Measurements from ENCODE around the gene RNF38.

DNA sequence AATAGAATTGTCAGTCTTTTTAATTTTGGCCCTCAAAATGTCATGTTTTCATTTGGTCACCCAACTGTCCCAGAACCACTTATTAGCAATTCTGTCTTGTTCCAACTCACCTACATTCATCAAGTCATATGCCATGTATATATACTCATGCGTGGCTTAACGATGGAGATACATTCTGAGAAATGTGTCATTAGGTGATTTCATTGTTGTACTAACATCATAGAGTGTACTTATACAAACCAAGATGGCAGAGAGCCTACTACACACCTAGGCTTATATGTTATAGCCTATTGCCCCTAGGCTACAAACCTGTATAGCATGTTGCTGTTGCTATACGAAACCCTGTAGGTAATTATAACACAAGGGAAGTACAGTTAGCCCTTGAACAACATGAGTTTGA is 36.6 kb downstream of the RNF38 start:
- no peak for TF ChIP-seq EZH2phosphoT487 (IDR thresholded peaks at IDR 0.05; ENCODE audit: insufficient read depth, low read depth)
- no peak for TF ChIP-seq EZH2 (IDR thresholded peaks at IDR 0.05; ENCODE audit: insufficient read depth, poor library complexity, severe bottlenecking)
